ENCODE measurements around the gene DCUN1D3.
"Not testable (repeated sequence)": the region's sequence is repeated elsewhere in the genome, so short reads cannot be mapped to it uniquely, and the experiment has no call there.

The DCUN1D3 gene

GRCh38 chr16:20862162-20862960, 37.8 kb downstream of the DCUN1D3 start:
- DNase-seq (ENCODE audit: low spot score): no peak

- not testable (repeated sequence) for DNase-seq (ENCODE audit: low spot score)
Observed at GRCh38 chr16:20860995-20861394, 39.2 kb downstream of the DCUN1D3 start.

DNA sequence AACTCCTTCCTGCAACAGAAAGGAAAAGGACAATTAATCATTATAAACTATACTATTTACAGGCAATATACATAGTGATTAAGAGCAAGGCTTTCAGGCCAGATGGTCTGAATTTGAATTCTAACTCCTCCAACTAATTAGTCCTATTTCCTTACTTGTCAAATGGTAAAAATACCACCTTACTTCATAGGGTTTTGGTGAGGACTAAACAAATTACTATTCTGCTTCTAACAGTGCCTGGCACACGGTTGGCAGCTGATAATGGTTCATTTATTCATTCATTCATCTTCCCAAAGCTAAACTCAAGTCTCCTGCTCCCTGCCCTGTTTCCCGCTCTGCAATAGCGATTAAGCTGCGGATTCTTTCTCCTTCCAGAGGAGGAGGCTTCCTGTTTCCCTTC, 39.8 kb downstream of the DCUN1D3 start:
- no peak for DNase-seq (ENCODE audit: low spot score)

- DNase-seq (ENCODE audit: low spot score): no peak
Observed at GRCh38 chr16:20859699-20860098, 40.5 kb downstream of the DCUN1D3 start.

DNA sequence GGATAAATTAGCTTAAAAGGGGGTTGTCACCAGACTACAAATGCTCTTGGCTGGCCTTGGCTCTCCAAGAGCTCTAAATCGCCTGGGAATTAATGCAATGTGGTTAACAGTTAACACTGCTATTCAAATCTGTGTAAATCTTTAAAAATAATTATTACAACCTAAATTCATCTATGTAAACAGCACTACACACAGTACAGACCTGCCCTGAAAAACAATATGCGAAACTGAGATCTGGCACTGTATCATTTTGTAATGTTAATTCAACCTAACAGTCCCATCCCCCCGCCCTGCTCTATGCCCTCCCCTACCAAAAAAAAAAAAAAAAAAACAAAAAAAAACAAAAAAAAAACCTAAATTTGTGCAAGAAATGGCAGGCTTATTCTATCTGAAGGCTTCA, 40.9 kb downstream of the DCUN1D3 start:
- no peak for DNase-seq (ENCODE audit: low spot score)

- no peak for DNase-seq (ENCODE audit: low spot score)
Observed at GRCh38 chr16:20857281-20857680, 42.9 kb downstream of the DCUN1D3 start.

- DNase-seq (ENCODE audit: low spot score): no peak
Observed at GRCh38 chr16:20854963-20855362, 45.2 kb downstream of the DCUN1D3 start.

DNA sequence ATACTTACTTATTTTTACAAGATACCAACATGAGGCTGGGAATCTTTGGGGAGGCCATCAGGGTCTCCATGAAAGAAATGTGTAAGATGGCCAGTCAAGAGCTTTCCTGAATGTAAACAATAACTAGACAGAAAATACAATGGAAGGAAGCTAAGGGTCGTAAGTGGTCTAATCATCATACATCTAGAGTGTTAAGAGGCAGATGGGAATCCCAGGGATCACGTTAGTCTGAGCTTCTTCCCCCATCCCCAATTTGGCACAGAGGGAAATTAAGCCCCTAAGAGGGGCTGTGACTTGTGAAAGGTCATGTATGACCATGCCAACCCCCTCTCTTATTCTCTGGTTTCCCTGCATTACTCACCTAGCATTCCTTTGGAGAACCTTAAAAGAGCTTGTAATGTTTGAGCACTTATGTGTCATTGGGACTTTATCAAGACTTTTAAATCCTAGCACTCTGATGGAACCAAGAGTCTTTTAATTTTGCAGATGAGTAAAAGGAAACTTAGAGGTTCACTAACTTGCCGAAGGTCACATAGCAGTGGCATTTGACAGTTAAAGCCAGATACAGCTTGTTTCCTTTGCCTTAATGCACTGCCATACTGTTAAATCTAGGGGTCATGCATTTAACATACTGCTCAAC, 46.1 kb downstream of the DCUN1D3 start:
- no peak for DNase-seq (ENCODE audit: low spot score)

DNA sequence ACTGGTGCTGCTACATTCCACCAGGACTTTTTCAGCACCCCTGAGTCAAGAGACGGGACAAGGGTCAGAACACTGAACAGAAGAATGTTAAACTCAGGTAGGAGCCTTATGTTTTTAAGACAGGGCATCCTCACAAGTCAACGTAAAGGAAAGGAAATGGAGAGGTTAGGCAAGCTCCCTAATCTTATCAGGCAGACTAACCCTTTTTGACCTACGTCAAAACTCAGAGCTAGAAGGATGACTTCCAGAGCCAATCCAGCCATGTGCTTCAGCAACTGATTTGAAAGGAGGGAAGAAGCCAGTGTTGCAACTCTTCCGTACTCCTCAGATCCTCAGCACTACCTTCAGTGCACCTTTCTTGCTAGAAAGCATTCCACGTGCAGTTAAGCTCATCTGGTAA, 47.0 kb downstream of the DCUN1D3 start:
- DNase-seq (ENCODE audit: low spot score): no peak

GRCh38 chr16:20851601-20852000, 48.6 kb downstream of the DCUN1D3 start:
- peak; percentile 46 for DNase-seq (ENCODE audit: low spot score)

- DNase-seq (ENCODE audit: low spot score): no peak
Observed at GRCh38 chr16:20850981-20851380, 49.2 kb downstream of the DCUN1D3 start.

GRCh38 chr16:20849589-20850390, 50.4 kb downstream of the DCUN1D3 start:
- DNase-seq (ENCODE audit: low spot score): peak; percentile 34

DNA sequence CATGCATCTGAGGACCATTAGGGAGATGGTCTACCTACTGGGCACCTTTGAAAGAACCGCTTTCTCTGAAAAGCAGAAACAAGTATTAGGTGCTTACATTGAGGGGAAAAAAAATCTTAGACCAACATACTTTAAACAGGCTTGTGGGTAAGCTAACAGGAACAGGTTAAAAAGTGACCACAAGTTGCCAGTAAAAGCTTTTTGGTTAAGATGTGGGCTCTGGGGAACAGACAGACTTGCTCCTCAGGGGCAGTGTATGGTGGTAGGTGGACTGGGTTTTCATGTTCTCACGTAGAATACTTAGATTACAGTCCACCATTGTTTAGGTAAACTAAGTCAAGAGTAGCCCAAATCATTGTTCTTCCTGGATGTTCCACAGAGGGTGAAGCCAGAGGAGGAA, 52.6 kb downstream of the DCUN1D3 start:
- DNase-seq (ENCODE audit: low spot score): no peak

GRCh38 chr16:20846551-20846950, 53.6 kb downstream of the DCUN1D3 start:
- DNase-seq (ENCODE audit: low spot score): no peak

GRCh38 chr16:20846030-20846429, 54.1 kb downstream of the DCUN1D3 start:
- DNase-seq (ENCODE audit: low spot score): no peak

DNA sequence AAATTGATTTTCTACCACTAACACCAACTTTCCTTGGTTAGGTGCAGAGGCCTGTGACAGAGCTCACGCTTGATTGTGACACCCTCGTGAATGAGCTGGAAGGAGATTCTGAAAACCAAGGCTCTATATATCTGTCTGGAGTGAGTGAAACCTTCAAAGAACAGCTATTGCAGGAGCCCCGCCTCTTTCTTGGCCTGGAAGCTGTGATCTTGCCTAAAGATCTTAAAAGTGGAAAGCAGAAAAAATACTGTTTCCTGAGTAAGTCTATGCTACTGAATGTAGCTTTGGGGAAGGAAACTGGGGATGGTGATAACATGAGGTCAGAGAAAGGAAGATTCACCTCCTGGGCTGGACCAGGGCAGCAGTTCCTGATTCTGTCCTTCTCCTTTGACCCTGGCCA, 55.6 kb downstream of the DCUN1D3 start:
- DNase-seq (ENCODE audit: low spot score): no peak

DNA sequence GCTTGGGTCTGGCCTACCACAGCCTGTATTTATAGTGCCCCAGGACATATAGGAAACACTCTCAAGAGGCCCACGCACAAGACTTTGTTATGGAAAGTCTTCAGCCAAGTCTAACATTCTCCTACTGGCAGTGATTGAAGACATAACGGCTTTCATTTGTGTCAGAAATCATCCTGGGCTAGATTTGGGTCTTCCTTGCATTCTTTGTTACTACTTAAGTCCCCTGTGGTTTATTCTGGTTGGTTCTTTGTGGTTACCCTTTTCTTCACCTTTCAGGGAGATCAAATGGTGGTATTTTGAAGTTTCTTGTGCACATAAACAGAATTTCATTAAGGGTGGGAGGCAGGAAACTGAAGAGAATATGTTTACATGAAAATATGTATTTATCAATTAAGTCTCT, 56.1 kb downstream of the DCUN1D3 start:
- DNase-seq (ENCODE audit: low spot score): no peak

- no peak for DNase-seq (ENCODE audit: low spot score)
Observed at GRCh38 chr16:20839504-20839903, 60.7 kb downstream of the DCUN1D3 start.

GRCh38 chr16:20838240-20838639, 61.9 kb downstream of the DCUN1D3 start:
- DNase-seq (ENCODE audit: low spot score): no peak

GRCh38 chr16:20833086-20833485, 67.1 kb downstream of the DCUN1D3 start:
- DNase-seq (ENCODE audit: low spot score): no peak

GRCh38 chr16:20830372-20830771, 69.8 kb downstream of the DCUN1D3 start:
- DNase-seq (ENCODE audit: low spot score): no peak

- no peak for DNase-seq (ENCODE audit: low spot score)
Observed at GRCh38 chr16:20829536-20829935, 70.6 kb downstream of the DCUN1D3 start.

- DNase-seq (ENCODE audit: low spot score): no peak
Observed at GRCh38 chr16:20826039-20826566, 74.1 kb downstream of the DCUN1D3 start.

Data from putamen (tissue), 1 donor.